Stimulated activated CD8-positive, alpha-beta memory T cell treated with anti-CD3 and anti-CD28 coated beads, Interleukin-15, amount 100 ng/mL, for 4 hours (primary cell): ENCODE results near the gene NPHP4.
"Not testable (repeated sequence)": the region's sequence is repeated elsewhere in the genome, so short reads cannot be mapped to it uniquely, and the experiment has no call there.

Source experiments
- DNase-seq, 2 donors: peaks; one replicate each; pipeline ENCODE4 v3.0.0-alpha.2; 2020; ENCODE audit warnings: low read depth in 2 of 2

Gene NPHP4

DNA sequence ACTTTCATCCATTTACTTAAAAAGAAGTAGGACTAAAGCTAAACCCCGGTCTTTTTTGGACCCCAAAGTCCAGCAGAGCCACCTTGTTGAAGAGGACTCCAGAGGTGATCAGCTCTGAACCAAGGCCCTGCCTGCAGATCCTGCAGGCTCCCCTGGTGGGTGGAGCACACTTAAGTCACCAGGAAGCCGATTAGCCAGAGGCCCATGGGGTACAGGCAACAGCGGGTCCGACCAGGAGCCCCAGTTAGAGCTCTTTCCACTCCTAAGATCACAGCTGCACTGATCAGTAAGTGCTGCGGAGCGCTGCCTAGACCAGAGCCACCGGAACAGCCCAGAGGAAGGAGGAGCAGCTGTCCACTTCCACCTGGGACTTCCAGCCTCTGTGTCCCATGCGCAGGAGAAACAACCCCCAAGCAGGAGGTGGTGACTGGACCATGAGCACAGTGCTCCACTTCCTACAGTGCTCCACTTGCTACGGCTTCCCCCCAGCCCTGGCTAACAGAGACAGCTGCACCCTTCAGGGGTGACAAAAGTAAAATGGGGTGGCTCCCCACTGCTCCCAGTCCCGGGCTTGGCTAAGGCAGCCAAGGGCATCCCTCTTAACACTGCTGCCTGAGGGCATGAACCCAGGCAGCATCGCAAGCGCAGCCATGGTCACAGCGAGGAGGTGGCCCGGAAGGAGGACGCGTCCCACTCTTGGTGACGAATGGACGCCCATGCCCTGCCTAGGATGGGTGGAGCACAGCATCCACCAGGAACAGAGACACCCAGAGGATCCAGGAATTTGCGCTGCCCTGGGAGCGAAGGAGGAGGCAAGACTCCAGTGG, 58.0 kb downstream of the NPHP4 start:
- DNase-seq: no peak

DNA sequence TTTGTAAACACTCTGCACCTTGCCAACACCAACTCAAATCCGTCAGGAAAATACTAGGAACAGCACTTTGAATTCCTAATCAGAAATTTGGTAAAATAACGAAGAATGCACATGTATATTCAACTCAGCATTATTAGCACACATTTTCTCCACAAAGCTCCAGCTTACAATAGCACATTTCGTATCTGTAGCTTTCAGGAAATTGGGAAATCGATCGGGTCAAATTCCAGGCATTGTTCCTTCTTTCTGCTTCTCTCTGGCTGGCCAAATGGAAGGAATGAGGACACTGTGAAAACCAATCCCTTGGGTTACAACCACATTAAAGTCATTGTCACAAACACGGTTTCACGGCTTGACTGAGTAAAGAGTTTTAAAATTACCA, 58.6 kb downstream of the NPHP4 start:
- DNase-seq: no peak

DNA sequence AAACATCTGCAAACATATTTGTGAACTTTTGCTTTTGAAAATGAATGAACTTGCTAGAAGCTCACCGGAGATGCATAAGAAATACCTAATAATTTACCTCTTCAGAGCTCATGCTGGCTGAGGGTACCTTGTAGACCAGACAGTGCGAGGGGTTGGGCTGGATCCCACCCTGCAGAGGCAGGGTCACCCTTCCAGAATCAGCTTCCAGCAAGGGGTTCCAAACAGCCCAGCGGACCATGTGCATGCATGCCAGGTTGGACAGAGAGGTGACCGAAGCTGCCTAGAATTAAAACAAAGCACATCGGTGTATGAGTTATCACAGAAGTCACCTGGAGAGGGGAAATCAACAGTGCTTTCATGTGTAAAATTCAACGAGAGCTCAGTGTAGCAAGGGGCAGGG, 59.2 kb downstream of the NPHP4 start:
- no peak for DNase-seq

DNA sequence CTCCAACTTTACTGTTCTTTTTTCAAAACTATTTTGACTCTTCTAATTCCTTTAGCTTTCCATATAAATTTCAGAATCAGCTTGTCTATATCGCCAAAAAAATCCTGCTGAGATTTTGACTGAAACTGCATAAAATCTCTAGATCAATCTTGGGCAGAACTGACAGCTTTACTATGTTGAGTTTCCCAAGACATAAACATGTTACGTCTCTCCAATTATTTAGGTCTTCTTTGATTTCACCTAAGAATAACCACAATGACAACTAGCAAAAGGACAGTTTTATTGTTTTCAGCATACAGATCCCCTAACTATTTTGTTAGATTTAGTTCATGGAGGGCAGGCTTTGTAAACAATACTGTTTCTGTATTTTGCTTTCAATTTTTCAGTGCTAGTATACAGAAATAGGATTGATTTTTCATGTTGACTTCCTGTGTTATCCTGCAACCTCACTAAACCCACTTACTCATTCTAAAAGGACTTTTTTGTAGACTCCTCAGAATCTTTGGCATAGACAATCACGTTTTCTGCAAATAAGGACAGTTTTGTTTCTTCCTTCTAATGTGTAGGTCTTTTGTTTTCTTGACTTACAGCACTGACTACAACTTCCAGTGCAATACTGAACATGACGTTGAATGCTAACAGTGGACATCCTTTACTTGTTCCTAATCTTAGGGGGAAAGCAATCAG, 63.4 kb downstream of the NPHP4 start:
- DNase-seq: no peak

DNA sequence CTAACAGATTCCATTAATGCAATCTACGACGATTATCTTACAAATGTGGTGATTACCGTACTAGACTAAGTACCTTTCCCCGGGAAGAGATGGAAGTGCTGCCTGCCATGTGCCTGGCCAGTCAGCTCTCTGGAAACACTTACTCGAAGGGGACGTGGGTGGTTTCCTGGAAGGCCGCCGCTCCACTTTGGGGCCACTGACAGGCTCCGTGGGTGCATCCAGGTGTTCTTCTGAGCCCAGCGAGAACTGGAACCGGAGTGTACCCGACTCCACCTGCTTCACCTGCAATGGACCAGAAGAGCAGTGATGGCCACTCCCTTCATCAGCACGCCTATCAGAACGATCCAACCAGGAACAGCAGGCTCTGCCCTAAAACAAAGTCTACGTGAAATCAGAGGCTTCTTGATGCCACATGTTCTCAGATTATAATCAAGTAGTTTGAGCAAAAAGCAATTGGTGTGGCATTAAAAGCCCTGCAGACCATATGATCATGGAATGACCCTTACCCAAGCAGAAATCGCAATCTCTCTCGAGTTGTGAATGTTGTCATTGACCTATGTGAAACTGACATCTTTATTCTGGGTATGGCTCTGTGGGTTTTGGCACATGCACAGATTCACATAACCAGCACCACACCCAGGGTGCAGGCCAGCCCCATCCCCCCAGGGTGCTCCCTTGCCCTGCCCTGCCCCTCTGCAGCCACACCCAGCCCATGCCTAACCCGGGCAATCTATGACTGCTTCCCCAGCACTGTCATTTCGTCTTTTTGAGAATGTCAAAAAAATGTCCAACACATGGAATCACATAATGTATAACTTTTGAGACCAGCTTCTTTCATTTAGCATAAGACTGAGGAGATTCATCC, 64.5 kb downstream of the NPHP4 start:
- no peak for DNase-seq

- DNase-seq: no peak
Observed at GRCh38 chr1:5926686-5927435, 65.4 kb downstream of the NPHP4 start.

DNA sequence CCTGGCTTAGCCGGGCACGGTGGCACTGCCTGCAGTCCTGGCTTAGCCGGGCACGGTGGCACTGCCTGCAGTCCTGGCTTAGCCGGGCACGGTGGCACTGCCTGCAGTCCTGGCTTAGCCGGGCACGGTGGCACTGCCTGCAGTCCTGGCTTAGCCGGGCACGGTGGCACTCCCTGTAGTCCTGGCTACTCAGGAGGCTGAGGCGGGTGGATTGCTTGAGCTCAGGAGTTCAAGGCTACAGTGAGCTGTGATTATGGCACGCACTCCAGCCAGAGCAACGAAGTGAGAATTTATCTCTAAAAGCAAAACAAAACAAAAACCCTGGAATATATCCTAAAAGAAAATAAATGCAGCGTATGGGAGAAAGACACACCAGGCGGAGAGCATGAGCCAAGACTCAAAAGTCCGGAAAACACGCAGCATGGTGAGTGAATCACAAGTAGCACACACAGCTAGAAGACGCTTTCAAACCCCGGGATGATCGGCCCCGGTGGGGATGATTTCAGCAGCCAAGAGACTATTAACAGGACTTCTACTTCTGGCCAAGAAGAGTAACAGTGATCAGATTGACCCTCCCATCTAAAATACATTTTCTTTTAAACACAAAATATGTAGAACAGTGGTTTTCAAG, 69.4 kb downstream of the NPHP4 start:
- not testable (repeated sequence) for DNase-seq

DNA sequence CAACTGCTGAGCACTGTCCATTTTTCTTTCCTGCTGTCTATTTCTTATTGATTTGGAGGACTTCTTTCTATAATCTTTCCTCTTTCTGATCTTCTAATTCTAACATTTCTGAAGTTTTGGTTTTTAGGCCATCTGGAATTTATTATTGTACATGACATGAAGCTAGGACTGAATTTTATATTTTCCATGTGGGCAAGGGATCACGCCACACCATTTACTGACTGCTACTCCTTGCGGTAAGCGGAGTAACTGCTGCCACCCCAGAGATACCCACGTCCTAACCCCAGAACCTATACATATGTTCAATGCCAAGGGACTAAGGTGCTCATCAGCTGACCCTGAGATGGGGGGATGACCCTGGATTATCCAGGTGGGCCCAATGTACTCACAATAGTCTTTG, 70.6 kb downstream of the NPHP4 start:
- no peak for DNase-seq

GRCh38 chr1:5921129-5921528, 71.1 kb downstream of the NPHP4 start:
- no peak for DNase-seq

DNA sequence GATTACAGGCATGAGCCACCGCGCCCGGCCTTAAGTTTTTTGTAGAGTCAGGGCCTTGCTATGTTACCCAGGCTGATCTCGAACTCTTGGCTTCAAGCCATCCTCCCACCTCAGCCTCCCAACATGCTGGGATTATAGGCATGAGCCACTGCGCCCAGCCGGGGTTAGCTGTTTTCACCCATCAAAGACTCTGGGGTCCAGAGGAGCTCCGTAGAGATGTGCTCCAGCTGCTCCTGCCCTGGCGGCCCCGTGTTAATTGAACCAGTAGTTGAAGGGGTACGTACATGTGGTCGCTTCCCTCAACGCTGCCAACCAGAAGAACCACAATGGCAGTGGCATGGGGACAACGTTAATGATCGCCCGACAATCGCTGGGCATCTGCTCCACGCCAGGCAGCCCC, 72.0 kb downstream of the NPHP4 start:
- DNase-seq: no peak

- no peak for DNase-seq
Observed at GRCh38 chr1:5918275-5918649, 74.0 kb downstream of the NPHP4 start.

- DNase-seq: no peak
Observed at GRCh38 chr1:5917591-5918274, 74.5 kb downstream of the NPHP4 start.

GRCh38 chr1:5917281-5917590, 75.0 kb downstream of the NPHP4 start:
- no peak for DNase-seq

DNA sequence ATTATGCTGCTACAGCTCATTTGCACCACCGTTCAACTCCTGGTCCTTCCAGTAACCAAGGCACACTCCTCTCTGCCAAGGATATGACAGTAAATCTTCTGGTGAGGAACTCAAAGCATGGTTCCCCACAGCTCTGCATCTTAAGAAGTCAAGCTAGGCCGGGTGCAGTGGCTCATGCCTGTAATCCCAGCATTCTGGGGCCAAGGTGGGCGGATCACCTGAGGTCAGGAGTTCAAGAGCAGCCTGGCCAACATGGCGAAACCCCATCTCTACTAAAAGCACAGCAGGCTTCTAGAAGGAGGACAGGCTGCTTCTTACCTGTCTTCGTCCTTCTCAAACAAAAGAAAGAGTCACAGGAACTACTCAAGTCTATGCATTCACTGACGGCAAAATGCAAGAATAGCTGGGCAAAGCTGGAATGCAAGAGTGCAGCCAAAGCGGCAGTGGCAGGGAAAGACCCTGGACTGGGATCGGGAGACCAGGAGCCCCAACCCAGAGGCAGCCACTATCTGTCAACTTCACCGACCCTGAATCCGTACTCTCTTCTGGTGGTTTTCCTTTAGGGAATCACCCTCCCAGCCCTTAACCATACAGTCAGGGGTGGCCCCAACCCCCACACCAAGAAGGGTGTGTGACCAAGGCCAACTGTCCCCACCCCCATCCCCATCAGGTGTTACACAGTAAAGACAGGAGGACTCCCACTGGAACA, 75.5 kb downstream of the NPHP4 start:
- DNase-seq: no peak

- DNase-seq: no peak
Observed at GRCh38 chr1:5915587-5916571, 76.3 kb downstream of the NPHP4 start.

DNA sequence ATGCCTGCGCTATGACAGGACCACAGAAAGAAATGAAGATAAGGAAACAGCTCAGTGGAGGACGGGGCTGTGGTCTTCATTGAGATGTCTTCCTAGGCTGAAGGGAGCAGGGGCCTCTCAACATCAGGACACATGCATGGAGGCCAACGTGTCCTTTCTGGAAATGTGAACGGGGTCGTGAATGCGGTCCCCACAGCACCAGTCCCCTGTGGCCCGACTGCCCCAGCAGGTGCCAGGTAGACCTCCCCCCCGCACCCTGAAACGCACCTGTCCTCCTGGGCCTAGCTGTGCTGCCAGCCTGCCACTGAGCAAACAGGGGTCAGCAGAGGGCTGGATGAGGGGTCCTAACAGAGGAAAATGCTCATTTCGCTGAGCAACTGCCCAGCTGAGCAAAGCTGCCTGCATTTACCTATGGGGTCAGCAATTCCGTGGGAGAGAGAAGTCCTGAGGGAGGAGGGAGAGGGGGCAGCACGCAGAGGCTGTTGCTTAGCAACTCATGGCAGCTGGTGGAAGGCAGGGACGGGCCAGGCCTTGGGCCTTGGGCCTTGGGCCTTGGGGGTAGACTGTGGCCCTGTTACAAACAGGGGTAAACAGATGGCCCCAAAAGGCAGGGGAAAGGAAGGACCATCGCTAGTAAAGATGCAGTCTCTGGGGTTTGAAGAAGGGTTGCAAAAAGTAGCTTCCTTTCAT, 77.4 kb downstream of the NPHP4 start:
- no peak for DNase-seq

DNA sequence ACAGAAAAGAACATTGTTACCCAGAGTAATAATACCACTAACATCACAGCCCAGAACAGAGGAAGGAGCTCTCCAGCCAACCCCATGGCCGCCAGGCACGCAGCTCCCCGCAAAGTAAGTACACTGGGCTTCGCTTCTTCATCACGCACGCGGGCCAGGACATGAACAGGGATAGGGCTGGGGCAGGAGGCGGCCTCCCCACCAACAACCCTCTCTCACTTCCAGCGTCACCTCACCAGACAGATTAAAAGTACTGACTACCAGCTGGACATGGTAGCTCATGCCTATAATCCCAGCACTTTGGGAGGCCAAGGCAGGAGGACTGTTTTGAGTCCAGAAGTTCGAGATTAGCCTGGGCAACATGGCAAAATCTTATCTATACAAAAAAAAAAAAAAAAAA, 78.3 kb downstream of the NPHP4 start:
- DNase-seq: no peak

DNA sequence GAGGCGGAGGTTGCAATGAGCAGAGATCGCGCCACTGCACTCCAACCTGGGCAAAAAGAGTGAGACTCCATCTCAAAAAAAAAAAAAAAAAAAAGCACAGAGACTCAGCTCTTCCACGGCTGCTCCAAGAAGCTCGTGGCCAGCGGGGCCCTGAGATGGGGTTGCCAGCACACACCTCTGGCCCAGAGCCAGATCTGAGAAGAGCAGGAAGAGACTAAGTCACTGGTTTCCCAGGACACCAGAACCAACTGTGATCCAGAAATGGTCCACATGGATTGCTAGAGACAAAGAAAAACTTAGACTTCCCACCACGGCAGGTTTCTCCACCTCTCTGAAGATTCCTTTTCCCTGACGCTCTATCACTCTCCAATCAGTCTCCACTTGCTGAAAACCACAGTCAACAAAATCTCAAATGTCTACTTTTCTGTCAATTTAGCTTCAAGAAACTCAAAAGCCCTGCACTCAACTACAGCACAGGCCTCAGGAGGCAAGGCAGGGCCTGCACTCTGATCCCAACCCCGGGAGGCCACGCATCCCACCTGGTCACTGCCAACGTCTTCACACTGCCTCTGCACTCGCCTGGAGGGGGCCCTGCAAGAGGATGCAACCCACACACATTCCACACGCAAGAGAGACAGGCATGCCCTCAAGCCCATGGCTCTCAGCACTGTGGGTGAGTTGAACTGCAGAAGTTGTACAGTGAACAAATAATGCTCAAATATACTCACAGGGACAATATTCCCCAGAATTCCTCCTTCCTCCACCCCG, 79.0 kb downstream of the NPHP4 start:
- DNase-seq: no peak
